HG03442 (cell line): Measurements from ENCODE around the gene APBB1IP.

ENCODE experiments used
- ATAC-seq: cut with Tn5 transposase; IDR thresholded peaks from one replicate; pipeline ENCODE4 v1.9.1; 2021; ENCODE audit warnings: mild to moderate bottlenecking, moderate library complexity; ENCODE audit not compliant: unreplicated experiment

APBB1IP gene

DNA sequence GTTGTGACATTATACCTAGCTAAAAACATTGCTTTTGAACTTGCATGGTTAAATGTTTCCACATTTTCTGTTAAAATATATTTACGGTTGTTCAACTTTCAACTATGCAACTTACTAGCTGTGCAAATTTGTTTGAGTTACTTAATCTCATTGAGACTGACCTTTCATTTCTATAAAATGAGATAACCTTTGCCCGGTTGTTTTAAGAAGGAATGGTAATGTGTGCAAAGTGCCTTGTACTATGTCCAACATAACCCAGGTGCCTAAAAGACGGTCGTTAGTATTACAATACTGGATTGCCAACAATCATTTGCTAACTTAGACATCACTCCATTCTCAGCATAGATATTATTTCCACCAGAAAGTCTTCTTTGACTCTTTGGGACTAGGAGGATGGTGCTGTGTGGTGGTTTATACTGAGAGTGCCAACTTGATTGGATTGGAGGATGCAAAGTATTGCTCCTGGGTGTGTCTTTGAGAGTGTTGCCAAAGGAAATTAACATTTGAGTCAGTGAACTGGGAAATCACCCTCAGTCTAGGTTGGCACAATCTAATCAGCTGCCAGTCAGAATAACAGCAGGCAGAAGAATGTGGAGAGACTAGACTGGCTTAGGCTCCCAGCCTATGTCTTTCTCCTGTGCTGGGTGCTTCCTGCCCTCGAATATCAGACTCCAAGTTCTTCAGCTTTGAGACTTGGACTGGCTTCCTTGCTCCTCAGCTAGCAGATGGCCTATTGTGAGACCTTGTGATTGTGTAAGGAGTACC is 174.2 kb downstream of the APBB1IP start:
- ATAC-seq = no peak
